Uterus (tissue), 4 donors: Measurements from ENCODE around the gene OSBPL1A. TPM values are rescaled to one million over a fixed set of nuclear protein-coding genes. Genes with fewer than 3 reads are reported as not detected.

Experiments
- DNase-seq, 2 donors: peaks; one replicate each; pipeline ENCODE4 v3.0.0-alpha.2; 2019 to 2020
- H3K27ac ChIP-seq, 2 donors: fragments of 200-600 bp; sonication (generic); 1 replicate in 1 of 2; 2 replicates in 1 of 2; pipeline ENCODE4 v1.5.1; 2016 to 2018
- H3K27me3 ChIP-seq, 2 donors: fragments of 200-600 bp; sonication (generic); one replicate each; pipeline ENCODE4 v1.5.1; 2018 to 2019; ENCODE audit warnings: control low read depth in 1 of 2
- H3K36me3 ChIP-seq, 2 donors: fragments of 200-600 bp; sonication (generic); one replicate each; pipeline ENCODE4 v1.5.1; 2019; ENCODE audit warnings: control low read depth in 1 of 2
- H3K4me1 ChIP-seq, 2 donors: fragments of 200-600 bp; sonication (generic); one replicate each; pipeline ENCODE4 v1.5.1; 2018 to 2019; ENCODE audit warnings: control low read depth in 1 of 2
- H3K4me3 ChIP-seq, 2 donors: fragments of 200-600 bp; sonication (generic); 1 replicate in 1 of 2; 2 replicates in 1 of 2; pipeline ENCODE4 v1.5.1; 2018 to 2019; ENCODE audit warnings: mild to moderate bottlenecking in 1 of 2
- H3K9me3 ChIP-seq, 2 donors: fragments of 200-600 bp; sonication (generic); one replicate each; pipeline ENCODE4 v1.5.1; 2019; ENCODE audit warnings: control low read depth in 1 of 2
- CTCF ChIP-seq, 4 experiments: fragments of 200-600 bp in 2 of 4; fragments of 450-650 bp in 2 of 4; sonication (generic) in 2 of 4; IDR thresholded peaks; one replicate each; pipeline ENCODE4 v1.5.1; 2016 to 2019; ENCODE audit warnings: antibody characterized with exemption in 4 of 4, mild to moderate bottlenecking in 2 of 4, moderate library complexity in 1 of 4
- POLR2A ChIP-seq, 2 donors: fragments of 450-650 bp; IDR thresholded peaks; one replicate each; pipeline ENCODE4 v1.6.1; 2016; ENCODE audit warnings: antibody characterized with exemption in 2 of 2, mild to moderate bottlenecking in 1 of 2, moderate library complexity in 1 of 2
- intact Hi-C: fragments of 100-400 bp; cut with DNase I; formaldehyde crosslinking; loops from one replicate; pipeline ENCODE4 v1.15.1; 2023; ENCODE audit warnings: low total_unique reads
- total RNA-seq, 4 donors: library from RNA; depleted of rRNA in 3 of 4; stranded (reverse); fragments of >200 nt in 3 of 4; gene quantifications; one replicate each; pipeline versions ENCODE4 v1.1.0 to v1.2.4, GENCODE V29; 2014 to 2023
- donor health status: DM: yes; HTN: yes; CAD: no.

The OSBPL1A gene
- total RNA-seq, 4 donors from 2014 or later, result 49.4 to 72.4 (median 62.5) TPM

GRCh38 chr18:24344509-24344908 lies 53.1 kb downstream of the OSBPL1A start:
- Histone ChIP-seq H3K27me3 (no peaks in the 10 kb centered on the region), H3K27ac (no peak overlapping the region), H3K4me1 (no peaks in the 10 kb centered on the region), H3K9me3 (no peaks in the 10 kb centered on the region), H3K36me3 (no peaks in the 10 kb centered on the region), H3K4me3 (no peak overlapping the region)
- intact Hi-C loops, result no loop called here
- TF ChIP-seq POLR2A (IDR thresholded peaks at IDR 0.05) (no peak), CTCF (IDR thresholded peaks at IDR 0.05) (no peak)
- DNase-seq, result no peak

GRCh38 chr18:24342347-24342746 lies 55.3 kb downstream of the OSBPL1A start:
- Histone ChIP-seq H3K27ac (no peak overlapping the region), H3K27me3 (no peaks in the 10 kb centered on the region), H3K36me3 (no peaks in the 10 kb centered on the region), H3K4me1 (no peaks in the 10 kb centered on the region), H3K9me3 (no peaks in the 10 kb centered on the region), H3K4me3 (no peak overlapping the region)
- TF ChIP-seq CTCF (IDR thresholded peaks at IDR 0.05), result no peak
- TF ChIP-seq POLR2A (IDR thresholded peaks at IDR 0.05), result no peak
- DNase-seq, result no peak
- intact Hi-C loops, result no loop called here

- intact Hi-C loops, result no loop called here
- Histone ChIP-seq H3K27me3 (no peaks in the 10 kb centered on the region), H3K4me3 (no peak overlapping the region), H3K4me1 (no peaks in the 10 kb centered on the region), H3K9me3 (no peaks in the 10 kb centered on the region), H3K27ac (no peak overlapping the region), H3K36me3 (no peaks in the 10 kb centered on the region)
- DNase-seq, result no peak
- TF ChIP-seq POLR2A (IDR thresholded peaks at IDR 0.05) (no peak), CTCF (IDR thresholded peaks at IDR 0.05) (no peak)
Observed at GRCh38 chr18:24341361-24341760, 56.3 kb downstream of the OSBPL1A start.

- intact Hi-C loops, result no loop called here
- DNase-seq, result no peak
- H3K27me3 ChIP-seq, result no peaks in the 10 kb centered on the region
- no peaks in the 10 kb centered on the region for H3K9me3 ChIP-seq
- TF ChIP-seq CTCF (IDR thresholded peaks at IDR 0.05) (no peak), POLR2A (IDR thresholded peaks at IDR 0.05) (no peak)
- no peaks in the 10 kb centered on the region for H3K4me1 ChIP-seq
- H3K36me3 ChIP-seq, result no peaks in the 10 kb centered on the region
- H3K27ac ChIP-seq, result no peak overlapping the region
- no peak overlapping the region for H3K4me3 ChIP-seq
Observed at GRCh38 chr18:24333084-24333483, 64.5 kb downstream of the OSBPL1A start.

- H3K36me3 ChIP-seq, result no peaks in the 10 kb centered on the region
- intact Hi-C loops, result no loop called here
- no peak overlapping the region for H3K27ac ChIP-seq
- H3K4me1 ChIP-seq, result peaks cover 0 to 4% of the 10 kb centered on the region in 2 donors
- TF ChIP-seq POLR2A (IDR thresholded peaks at IDR 0.05) (no peak), CTCF (IDR thresholded peaks at IDR 0.05) (no peak)
- H3K9me3 ChIP-seq, result no peaks in the 10 kb centered on the region
- H3K27me3 ChIP-seq, result no peaks in the 10 kb centered on the region
- DNase-seq, result no peak
- H3K4me3 ChIP-seq, result no peak overlapping the region
Observed at GRCh38 chr18:24326211-24326610, 71.4 kb downstream of the OSBPL1A start.
